Measurements from ENCODE around the gene TRIM5.
"Not testable (repeated sequence)": the region's sequence is repeated elsewhere in the genome, so short reads cannot be mapped to it uniquely, and the experiment has no call there.

The TRIM5 gene

GRCh38 chr11:5684646-5685362, at the start of gene TRIM5:
TSS of gene TRIM5 (minus strand) at chr11:5685074. CDS start at chr11:5680177, 4,897 bp downstream.
- DNase-seq, result peak; percentile 81

GRCh38 chr11:5727691-5728090, 42.8 kb upstream of the TRIM5 start:
- DNase-seq, result no peak

- DNase-seq, result no peak
Measured at GRCh38 chr11:5726351-5726750, 41.5 kb upstream of the TRIM5 start.

DNA sequence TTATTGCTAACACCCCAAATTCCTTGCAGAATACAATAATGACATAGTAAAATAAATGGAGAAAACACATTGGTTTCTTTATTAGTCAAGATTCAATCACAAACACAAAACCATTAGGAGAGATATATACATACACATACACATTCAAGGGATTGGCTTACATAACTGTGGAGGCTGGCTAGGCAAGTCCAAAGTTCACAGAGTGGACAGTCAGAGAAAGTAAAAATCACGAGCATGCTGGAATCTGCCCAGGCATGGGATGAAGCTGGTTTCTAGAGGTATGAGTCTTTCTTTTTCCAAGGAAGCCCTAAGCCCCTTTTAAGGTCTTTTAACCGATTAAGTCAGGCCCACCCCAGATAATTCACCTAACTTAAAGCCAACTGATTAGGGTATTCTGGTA, 37.7 kb upstream of the TRIM5 start:
- DNase-seq, result no peak

DNA sequence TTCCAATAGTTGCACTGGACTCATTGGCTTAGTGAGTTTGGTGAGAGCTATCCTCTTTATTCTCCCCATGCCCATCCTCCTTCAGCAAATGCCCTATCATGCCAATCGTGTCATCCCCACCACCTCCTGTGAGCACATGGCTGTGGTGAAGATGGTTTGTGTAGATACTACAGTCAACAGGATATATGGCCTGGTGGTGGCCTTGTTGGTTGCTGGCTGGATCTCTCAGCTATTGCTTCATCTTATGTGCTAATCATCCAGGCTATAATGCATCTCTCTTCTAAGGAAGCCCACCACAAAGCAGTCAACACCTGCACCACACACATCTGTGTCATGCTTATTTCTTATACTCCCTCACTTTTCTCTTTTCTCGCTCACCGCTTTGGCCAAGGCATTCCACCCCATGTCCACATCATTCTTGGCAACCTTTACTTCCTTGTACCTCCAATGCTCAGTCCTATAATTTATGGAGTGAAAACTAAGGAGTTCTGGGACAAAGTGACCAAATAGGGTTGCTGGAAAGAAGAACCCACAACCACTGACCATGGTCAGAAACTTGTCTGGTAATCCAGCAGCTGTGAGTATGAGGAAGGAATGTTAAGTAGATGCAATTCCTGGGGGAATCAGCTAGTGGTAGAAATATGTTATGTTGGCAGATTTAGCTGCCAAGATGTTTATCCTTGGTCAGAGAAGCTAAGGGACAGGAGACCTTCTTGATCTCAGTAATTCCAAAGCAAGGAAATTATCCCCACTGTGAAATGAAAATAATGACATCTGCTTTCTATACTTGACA, 35.0 kb upstream of the TRIM5 start:
- DNase-seq, result no peak

GRCh38 chr11:5716518-5716917, 31.6 kb upstream of the TRIM5 start:
- not testable (repeated sequence) for DNase-seq

GRCh38 chr11:5713695-5714094, 28.8 kb upstream of the TRIM5 start:
- no peak for DNase-seq

DNA sequence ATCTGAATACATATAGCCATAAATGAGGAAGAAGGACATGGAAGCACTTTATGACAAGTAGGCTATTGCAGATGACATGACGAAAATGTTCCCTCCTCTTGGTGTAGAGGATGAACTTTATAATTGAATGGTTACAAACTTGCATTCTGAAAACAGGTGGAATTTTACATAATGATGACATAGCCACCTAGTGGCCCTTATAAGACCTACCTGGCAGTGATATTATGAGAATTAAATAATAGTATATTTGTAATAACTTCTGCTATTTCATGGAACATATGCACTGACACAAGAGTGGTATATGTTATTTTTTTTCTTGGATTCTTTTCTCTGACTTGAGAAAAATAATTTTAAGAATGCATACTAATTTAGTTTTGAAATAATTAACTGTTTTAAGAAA, 27.6 kb upstream of the TRIM5 start:
- no peak for DNase-seq

GRCh38 chr11:5705688-5706087, 20.8 kb upstream of the TRIM5 start:
- DNase-seq, result no peak

DNA sequence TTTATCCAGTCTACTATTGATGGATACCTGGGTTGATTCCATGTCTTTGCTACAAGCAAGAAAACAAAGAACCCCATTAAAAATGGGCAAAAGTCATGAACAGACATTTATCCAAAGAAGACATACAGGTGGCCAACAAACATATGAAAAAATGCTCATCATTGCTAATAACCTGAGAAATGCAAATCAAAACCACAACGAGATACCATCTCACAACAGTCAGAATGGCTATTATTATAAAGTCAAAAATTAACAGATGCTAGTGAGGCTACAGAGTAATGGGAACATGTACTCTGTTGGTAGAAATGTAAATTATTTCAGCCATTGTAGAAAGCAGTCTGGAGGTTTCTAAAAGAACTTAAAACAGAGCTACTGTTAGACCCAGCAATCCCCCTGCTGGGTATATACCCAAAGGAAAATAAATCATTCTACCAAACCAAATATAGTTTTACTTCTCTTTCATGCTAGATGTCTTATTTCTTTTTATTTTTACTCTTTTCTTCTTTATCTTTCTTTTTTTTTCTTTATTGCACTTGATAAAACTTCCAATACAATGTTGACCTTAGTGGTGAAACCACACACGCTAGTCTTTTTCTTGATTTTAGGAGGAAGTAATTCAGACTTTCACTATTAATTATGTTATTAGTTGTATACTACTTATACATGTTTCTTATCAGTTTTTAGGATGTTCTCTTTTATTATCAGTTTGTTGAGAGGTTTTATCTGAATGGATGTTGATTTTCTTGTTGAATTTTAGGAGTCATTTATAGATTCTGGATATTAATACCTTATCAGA, 19.1 kb upstream of the TRIM5 start:
- DNase-seq, result no peak

DNA sequence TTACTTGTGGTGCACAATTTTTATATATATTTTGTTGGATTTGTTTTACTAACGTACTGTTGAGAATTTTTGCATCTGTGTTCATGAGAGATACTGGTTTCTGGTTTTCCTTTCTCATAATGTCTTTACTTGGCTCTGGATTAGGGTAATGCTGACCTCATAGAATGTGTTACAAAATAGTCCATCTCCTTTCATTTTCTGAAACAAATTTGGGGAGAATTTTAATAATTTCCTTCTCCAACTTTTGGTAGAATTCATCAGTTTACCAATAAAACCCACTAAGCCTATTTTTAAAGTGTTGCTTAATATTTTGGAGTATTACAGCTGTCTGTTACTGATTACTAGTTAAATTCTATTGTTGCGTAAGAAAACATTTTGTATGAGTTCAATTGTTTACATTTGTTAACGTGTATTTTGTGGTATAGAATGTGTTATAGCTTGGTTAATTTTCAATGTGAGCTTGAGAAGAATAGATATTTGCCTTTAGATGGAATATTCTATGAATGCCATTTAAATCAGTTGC, 16.2 kb upstream of the TRIM5 start:
- no peak for DNase-seq

GRCh38 chr11:5700421-5701054, 15.7 kb upstream of the TRIM5 start:
- no peak for DNase-seq

- no peak for DNase-seq
Measured at GRCh38 chr11:5698281-5698680, 13.4 kb upstream of the TRIM5 start.

DNA sequence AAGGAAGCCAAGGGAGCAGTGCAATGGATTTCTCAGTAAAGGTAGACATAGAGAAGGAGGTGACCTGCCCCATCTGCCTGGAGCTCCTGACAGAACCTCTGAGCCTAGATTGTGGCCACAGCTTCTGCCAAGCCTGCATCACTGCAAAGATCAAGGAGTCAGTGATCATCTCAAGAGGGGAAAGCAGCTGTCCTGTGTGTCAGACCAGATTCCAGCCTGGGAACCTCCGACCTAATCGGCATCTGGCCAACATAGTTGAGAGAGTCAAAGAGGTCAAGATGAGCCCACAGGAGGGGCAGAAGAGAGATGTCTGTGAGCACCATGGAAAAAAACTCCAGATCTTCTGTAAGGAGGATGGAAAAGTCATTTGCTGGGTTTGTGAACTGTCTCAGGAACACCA, 11.3 kb upstream of the TRIM5 start:
- no peak for DNase-seq

DNA sequence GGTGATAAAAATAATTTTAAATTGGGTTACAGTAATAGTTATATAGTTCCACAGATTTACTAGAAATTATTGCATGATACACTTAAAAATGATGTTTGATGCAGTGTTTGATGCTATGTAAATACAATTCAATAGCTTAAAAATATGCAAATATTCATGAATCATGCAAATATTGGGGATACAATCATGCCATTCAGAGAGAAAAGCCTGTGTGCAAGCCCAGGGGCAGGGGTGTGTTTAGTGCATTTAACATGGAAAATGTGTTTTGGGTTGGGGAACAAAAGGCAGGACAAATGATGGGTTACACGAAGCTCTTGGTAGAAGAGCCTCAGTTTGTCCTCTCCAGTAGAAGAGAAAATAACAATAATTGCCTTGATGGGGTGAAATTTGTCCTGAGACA, 10.7 kb upstream of the TRIM5 start:
- DNase-seq, result no peak

DNA sequence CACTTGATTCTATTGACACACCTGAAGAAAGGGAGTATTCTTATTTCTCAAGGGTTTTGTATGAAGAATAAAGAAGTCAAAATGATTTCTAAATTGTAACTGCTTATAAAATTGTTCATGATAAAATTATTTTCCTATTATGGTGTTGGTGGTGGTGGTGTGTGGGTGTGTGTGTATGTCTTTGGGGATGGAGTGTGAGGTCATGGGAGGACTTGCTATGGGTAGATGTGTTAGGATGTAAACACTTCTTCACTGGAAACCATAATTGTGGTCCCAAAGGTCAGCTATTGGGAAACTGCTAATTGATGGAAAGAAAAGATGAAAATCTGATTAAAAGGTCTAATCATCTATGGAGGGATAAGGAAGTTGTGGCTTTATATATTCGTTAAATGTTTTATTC, 9.8 kb upstream of the TRIM5 start:
- peak; percentile 2 for DNase-seq

GRCh38 chr11:5691964-5692361, 7.1 kb upstream of the TRIM5 start:
- no peak for DNase-seq

DNA sequence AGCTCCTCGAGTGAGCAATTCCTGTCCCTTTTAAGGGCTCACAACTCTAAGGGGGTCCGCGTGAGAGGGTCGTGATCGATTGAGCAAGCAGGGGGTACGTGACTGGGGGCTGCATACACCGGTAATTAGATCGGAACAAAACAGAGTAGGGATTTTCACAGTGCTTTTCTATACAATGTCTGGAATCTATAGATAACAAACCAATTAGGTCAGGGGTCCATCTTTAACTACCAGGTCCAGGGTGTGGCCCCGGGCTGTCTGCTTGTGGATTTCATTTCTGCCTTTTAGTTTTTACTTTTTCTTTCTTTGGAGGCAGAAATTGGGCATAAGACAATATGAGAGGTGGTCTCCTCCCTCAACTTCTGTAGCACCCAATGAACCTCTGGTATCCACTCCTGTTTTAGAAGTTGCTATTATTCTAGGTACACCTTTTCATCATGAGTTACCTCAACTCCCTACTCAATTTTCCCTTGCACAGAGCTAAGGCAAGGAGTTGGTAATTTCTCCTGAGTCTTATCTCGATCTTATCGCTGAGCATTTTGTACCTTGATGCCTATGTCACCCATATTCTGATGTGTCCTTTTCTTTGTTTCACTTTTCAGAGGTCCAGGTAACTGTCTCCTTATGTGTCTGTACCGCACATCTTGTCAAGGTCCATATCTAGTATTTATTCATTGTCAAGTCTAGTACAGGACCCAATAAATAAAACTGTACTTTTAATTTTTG, 6.5 kb upstream of the TRIM5 start:
- DNase-seq, result not testable (repeated sequence)

GRCh38 chr11:5690736-5691135, 5.9 kb upstream of the TRIM5 start:
- DNase-seq, result no peak

GRCh38 chr11:5690216-5690615, 5.3 kb upstream of the TRIM5 start:
- DNase-seq, result no peak

DNA sequence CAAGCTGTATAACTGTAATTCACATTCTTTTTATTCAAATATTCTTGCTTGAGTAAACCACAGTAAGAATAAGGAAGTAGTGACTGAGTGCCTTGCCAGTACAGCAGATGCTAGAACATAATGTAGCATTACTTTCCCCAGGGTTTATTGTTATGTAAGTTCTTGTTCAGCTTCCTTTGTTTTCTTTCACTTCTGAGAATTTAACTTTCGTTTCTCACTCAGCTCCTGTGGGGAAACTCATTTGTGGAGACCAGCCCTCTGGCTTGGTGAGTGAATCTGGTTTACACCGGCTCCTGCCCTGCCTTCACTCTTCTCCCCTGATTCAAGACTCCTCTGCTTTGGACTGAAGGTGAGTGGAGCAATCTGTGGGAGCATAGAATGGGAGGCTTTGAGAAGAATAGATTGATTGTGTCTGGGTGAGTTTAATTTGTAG, 4.7 kb upstream of the TRIM5 start, which contains the start of gene TRIM22:
Gene TRIM22 (plus strand): TSS at position 240 of the 433 bp plus-strand sequence. CDS start 6,443 bp downstream, outside the sequence.
- peak; percentile 42 for DNase-seq

- no peak for DNase-seq
Measured at GRCh38 chr11:5688482-5688881, 3.6 kb upstream of the TRIM5 start.
